Measurements from ENCODE around the gene RFX2. TPM values are rescaled to one million over a fixed set of nuclear protein-coding genes. Genes with fewer than 3 reads are reported as not detected.
"Not testable (repeated sequence)": the region's sequence is repeated elsewhere in the genome, so short reads cannot be mapped to it uniquely, and the experiment has no call there.

RFX2 gene
- total and polyA plus RNA-seq, 4 donors: 0.67 to 5.1 (median 2.8) TPM

- Histone ChIP-seq H3K4me3 (ENCODE audit: low read depth in 1 of 3, low read length in 3 of 3) (no peak overlapping the region), H3K27ac (ENCODE audit: low read depth in 1 of 2, low read length in 2 of 2) (no peak overlapping the region), H3K9me3 (ENCODE audit: control insufficient read depth in 4 of 4, low read length in 3 of 4) (no peaks in the 10 kb centered on the region), H3K4me1 (ENCODE audit: control insufficient read depth in 4 of 4, insufficient read depth in 4 of 4, low read length in 3 of 4) (no peaks in the 10 kb centered on the region), H3K9ac (ENCODE audit: low read depth in 1 of 2, low read length in 2 of 2) (no peak overlapping the region), H3K36me3 (ENCODE audit: control insufficient read depth in 4 of 4, insufficient read depth in 3 of 4, low read depth in 1 of 4, low read length in 3 of 4) (no peaks in the 10 kb centered on the region), H3K27me3 (ENCODE audit: control insufficient read depth in 4 of 4, insufficient read depth in 4 of 4, low read length in 3 of 4) (no peaks in the 10 kb centered on the region)
- 96% methylated on average over 26 of the region's 26 CpGs for WGBS
- TF ChIP-seq REST (IDR thresholded peaks at IDR 0.05) (no peak), FOXA2 (IDR thresholded peaks at IDR 0.05) (no peak), FOXA1 (IDR thresholded peaks at IDR 0.05) (no peak), EGR1 (IDR thresholded peaks at IDR 0.05; ENCODE audit: low read depth in 2 of 2) (no peak)
- TF ChIP-seq, protein P1, sequence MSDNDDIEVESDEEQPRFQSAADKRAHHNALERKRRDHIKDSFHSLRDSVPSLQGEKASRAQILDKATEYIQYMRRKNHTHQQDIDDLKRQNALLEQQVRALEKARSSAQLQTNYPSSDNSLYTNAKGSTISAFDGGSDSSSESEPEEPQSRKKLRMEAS (IDR thresholded peaks at IDR 0.05): no peak
- TF ChIP-seq, protein P2, sequence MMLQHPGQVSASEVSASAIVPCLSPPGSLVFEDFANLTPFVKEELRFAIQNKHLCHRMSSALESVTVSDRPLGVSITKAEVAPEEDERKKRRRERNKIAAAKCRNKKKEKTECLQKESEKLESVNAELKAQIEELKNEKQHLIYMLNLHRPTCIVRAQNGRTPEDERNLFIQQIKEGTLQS (IDR thresholded peaks at IDR 0.05): no peak
- DNase-seq (ENCODE audit: low spot score): no peak
These were observed 102.4 kb downstream of the RFX2 start for GRCh38 chr19:6007866-6008265.

DNA sequence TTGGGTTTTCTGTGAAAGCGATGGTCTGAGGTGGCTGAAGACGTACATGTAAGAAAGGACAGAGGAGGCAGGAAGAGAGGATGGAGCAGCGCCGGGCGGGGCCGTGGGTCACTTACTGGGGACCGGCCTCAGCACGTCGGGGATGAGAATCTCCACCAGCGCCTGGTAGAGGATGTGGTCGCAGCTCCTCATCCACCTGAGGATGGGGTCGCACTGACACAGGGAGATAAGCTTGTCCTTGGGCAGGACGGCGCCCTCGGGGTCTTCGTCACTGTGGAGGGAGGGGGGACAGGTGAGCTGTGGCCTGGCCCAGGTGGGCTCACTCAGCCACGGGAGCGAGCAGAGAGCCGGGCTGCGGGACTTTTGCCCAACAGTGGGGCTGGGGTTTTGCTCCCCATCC, 103.4 kb downstream of the RFX2 start:
- H3K9me3 ChIP-seq (ENCODE audit: control insufficient read depth in 4 of 4, low read length in 3 of 4): no peaks in the 10 kb centered on the region
- no peaks in the 10 kb centered on the region for H3K36me3 ChIP-seq (ENCODE audit: control insufficient read depth in 4 of 4, insufficient read depth in 3 of 4, low read depth in 1 of 4, low read length in 3 of 4)
- H3K4me3 ChIP-seq (ENCODE audit: low read depth in 1 of 3, low read length in 3 of 3): no peak overlapping the region

GRCh38 chr19:6006070-6006446, 104.2 kb downstream of the RFX2 start:
- H3K4me1 ChIP-seq (ENCODE audit: control insufficient read depth in 4 of 4, insufficient read depth in 4 of 4, low read length in 3 of 4); H3K9ac ChIP-seq (ENCODE audit: low read depth in 1 of 2, low read length in 2 of 2); H3K4me3 ChIP-seq (ENCODE audit: low read depth in 1 of 3, low read length in 3 of 3); H3K9me3 ChIP-seq (ENCODE audit: control insufficient read depth in 4 of 4, low read length in 3 of 4); DNase-seq (ENCODE audit: low spot score); H3K27me3 ChIP-seq (ENCODE audit: control insufficient read depth in 4 of 4, insufficient read depth in 4 of 4, low read length in 3 of 4); H3K36me3 ChIP-seq (ENCODE audit: control insufficient read depth in 4 of 4, insufficient read depth in 3 of 4, low read depth in 1 of 4, low read length in 3 of 4); H3K27ac ChIP-seq (ENCODE audit: low read depth in 1 of 2, low read length in 2 of 2): not testable (repeated sequence)
- WGBS: 96% methylated on average over 7 of the region's 7 CpGs

More for the DNA sequence above, 103.4 kb downstream of the RFX2 start:
- DNase-seq (ENCODE audit: low spot score): no peak
- H3K4me1 ChIP-seq (ENCODE audit: control insufficient read depth in 4 of 4, insufficient read depth in 4 of 4, low read length in 3 of 4): no peaks in the 10 kb centered on the region
- no peaks in the 10 kb centered on the region for H3K27me3 ChIP-seq (ENCODE audit: control insufficient read depth in 4 of 4, insufficient read depth in 4 of 4, low read length in 3 of 4)
- no peak overlapping the region for H3K27ac ChIP-seq (ENCODE audit: low read depth in 1 of 2, low read length in 2 of 2)
- WGBS: 95% methylated on average over 20 of the region's 20 CpGs
- no peak for TF ChIP-seq SP1 (IDR thresholded peaks at IDR 0.05)
- no peak for TF ChIP-seq HNF4G (IDR thresholded peaks at IDR 0.05)
- TF ChIP-seq CTCF (IDR thresholded peaks at IDR 0.05; ENCODE audit: low read depth, low read length, missing input control): no peak
- no peak for TF ChIP-seq NR2F2 (IDR thresholded peaks at IDR 0.05)
- TF ChIP-seq YY1 (IDR thresholded peaks at IDR 0.05): no peak
- TF ChIP-seq FOXA1 (IDR thresholded peaks at IDR 0.05): no peak
- TF ChIP-seq TAF1 (conservative IDR thresholded peaks at IDR 0.05): no peak
- no peak for TF ChIP-seq GABPA (IDR thresholded peaks at IDR 0.05 in 1 of 2, conservative IDR thresholded peaks at IDR 0.05 in 1 of 2)
- TF ChIP-seq, protein P2 (IDR thresholded peaks at IDR 0.05): no peak
- TF ChIP-seq ZBTB33 (IDR thresholded peaks at IDR 0.05): no peak
- no peak for TF ChIP-seq FOXA2 (IDR thresholded peaks at IDR 0.05)
- H3K9ac ChIP-seq (ENCODE audit: low read depth in 1 of 2, low read length in 2 of 2): no peak overlapping the region
